ENCODE results near the gene EPHX1. TPM values are rescaled to one million over a fixed set of nuclear protein-coding genes. Genes with fewer than 3 reads are reported as not detected.
"Not testable (repeated sequence)": the region's sequence is repeated elsewhere in the genome, so short reads cannot be mapped to it uniquely, and the experiment has no call there.

EPHX1 gene
- 25.2 and 83.7 TPM in 2 replicates for total RNA-seq

GRCh38 chr1:225809842-225810578 is at the start of gene EPHX1:
TSS of gene EPHX1 (plus strand) at chr1:225810124. CDS start at chr1:225828730, 18,606 bp downstream.
- peak; percentile 75 for DNase-seq (ENCODE audit: low read depth)

- no peak for DNase-seq (ENCODE audit: low read depth)
These were observed 49.4 kb upstream of the EPHX1 start for GRCh38 chr1:225760531-225760930.

GRCh38 chr1:225761395-225761794 is 48.5 kb upstream of the EPHX1 start:
- not testable (repeated sequence) for DNase-seq (ENCODE audit: low read depth)

GRCh38 chr1:225762002-225762441 is 47.9 kb upstream of the EPHX1 start:
- no peak for DNase-seq (ENCODE audit: low read depth)

GRCh38 chr1:225762444-225762843 is 47.5 kb upstream of the EPHX1 start:
- DNase-seq (ENCODE audit: low read depth): no peak

- no peak for DNase-seq (ENCODE audit: low read depth)
These were observed 46.0 kb upstream of the EPHX1 start for GRCh38 chr1:225763716-225764548.

- no peak for DNase-seq (ENCODE audit: low read depth)
These were observed 43.8 kb upstream of the EPHX1 start for GRCh38 chr1:225765982-225766674.

GRCh38 chr1:225766967-225767633 is 42.8 kb upstream of the EPHX1 start:
- DNase-seq (ENCODE audit: low read depth): peak; percentile 95

- DNase-seq (ENCODE audit: low read depth): peak; percentile 52
These were observed 42.0 kb upstream of the EPHX1 start for GRCh38 chr1:225767634-225768540.

GRCh38 chr1:225768662-225769426 is 41.1 kb upstream of the EPHX1 start:
- no peak for DNase-seq (ENCODE audit: low read depth)

- DNase-seq (ENCODE audit: low read depth): no peak
These were observed 40.2 kb upstream of the EPHX1 start for GRCh38 chr1:225769687-225770086.

- no peak for DNase-seq (ENCODE audit: low read depth)
These were observed 39.2 kb upstream of the EPHX1 start for GRCh38 chr1:225770561-225771248.

GRCh38 chr1:225771661-225772322 is 38.1 kb upstream of the EPHX1 start:
- DNase-seq (ENCODE audit: low read depth): no peak

GRCh38 chr1:225772323-225772768 is 37.6 kb upstream of the EPHX1 start:
- DNase-seq (ENCODE audit: low read depth): peak; percentile 79

- DNase-seq (ENCODE audit: low read depth): no peak
These were observed 37.1 kb upstream of the EPHX1 start for GRCh38 chr1:225772848-225773247.

- DNase-seq (ENCODE audit: low read depth): peak; percentile 35
These were observed 35.4 kb upstream of the EPHX1 start for GRCh38 chr1:225774281-225775147.

GRCh38 chr1:225776294-225776693 is 33.6 kb upstream of the EPHX1 start:
- no peak for DNase-seq (ENCODE audit: low read depth)
